A673 (cell line): ENCODE data around the gene VDR.

Source experiments
- EZH2 ChIP-seq: fragments of 200-600 bp; sonication (generic); IDR thresholded peaks from 2 replicates; pipeline ENCODE4 v1.6.1; 2017; ENCODE audit warnings: borderline replicate concordance, low read depth, mild to moderate bottlenecking, mixed read lengths, antibody characterized with exemption, low read length; ENCODE audit not compliant: poor library complexity, severe bottlenecking
- TF ChIP-seq, protein P1 (sequence below): fragments of 300-800, 200-600 bp; sonication (generic); conservative IDR thresholded peaks from 2 replicates; pipeline ENCODE4 v1.5.1; 2017; ENCODE audit warnings: low read depth, mild to moderate bottlenecking, antibody characterized with exemption, low read length, moderate library complexity, mixed read lengths

DNA sequence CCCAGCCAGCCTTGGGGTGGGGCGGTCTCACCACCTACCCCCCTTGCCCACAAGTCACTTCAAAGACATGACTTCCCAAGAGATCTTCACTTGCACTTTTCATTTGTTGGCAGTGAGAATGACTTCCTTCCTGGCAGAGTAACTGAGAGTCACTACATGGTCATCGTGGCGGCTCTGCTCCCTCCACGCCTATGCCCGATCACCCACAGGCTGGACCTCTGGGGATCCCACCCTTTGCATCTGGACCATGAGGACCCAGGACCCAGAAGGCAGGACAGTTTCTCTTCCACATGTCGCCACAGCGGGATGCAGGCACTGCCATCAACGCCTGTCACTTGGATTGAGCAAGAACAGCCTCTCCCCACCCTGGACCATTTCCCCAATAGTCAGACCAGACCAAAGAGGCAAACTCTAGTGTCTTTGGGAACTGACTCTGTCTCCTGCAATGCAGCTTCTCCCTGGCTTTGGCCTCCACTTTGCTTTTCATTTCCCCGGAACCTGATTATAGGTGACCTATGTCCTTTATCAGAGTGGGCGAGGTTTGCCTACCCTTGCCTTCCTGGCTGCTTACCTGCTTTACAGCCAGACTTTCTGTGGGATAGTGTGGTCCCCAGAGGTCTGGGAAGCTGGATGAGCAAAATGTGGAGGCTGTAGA is 3.6 kb downstream of the VDR start:
- TF ChIP-seq, protein P1, sequence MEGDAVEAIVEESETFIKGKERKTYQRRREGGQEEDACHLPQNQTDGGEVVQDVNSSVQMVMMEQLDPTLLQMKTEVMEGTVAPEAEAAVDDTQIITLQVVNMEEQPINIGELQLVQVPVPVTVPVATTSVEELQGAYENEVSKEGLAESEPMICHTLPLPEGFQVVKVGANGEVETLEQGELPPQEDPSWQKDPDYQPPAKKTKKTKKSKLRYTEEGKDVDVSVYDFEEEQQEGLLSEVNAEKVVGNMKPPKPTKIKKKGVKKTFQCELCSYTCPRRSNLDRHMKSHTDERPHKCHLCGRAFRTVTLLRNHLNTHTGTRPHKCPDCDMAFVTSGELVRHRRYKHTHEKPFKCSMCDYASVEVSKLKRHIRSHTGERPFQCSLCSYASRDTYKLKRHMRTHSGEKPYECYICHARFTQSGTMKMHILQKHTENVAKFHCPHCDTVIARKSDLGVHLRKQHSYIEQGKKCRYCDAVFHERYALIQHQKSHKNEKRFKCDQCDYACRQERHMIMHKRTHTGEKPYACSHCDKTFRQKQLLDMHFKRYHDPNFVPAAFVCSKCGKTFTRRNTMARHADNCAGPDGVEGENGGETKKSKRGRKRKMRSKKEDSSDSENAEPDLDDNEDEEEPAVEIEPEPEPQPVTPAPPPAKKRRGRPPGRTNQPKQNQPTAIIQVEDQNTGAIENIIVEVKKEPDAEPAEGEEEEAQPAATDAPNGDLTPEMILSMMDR: no peak
- TF ChIP-seq EZH2: no peak
